Posterior cingulate gyrus (tissue), 11 donors: ENCODE measurements around the gene IRF2BP1.

Experiments used
- DNase-seq, 10 donors: peaks; one replicate each; pipeline versions ENCODE4 v3.0.0 to v3.0.0-alpha.2; 2020 to 2021; ENCODE audit warnings: mixed read lengths in 3 of 10
- intact Hi-C: fragments of 100-400 bp; cut with DNase I; formaldehyde crosslinking; loops from one replicate; pipeline ENCODE4 v1.15.1; 2023

Gene IRF2BP1

DNA sequence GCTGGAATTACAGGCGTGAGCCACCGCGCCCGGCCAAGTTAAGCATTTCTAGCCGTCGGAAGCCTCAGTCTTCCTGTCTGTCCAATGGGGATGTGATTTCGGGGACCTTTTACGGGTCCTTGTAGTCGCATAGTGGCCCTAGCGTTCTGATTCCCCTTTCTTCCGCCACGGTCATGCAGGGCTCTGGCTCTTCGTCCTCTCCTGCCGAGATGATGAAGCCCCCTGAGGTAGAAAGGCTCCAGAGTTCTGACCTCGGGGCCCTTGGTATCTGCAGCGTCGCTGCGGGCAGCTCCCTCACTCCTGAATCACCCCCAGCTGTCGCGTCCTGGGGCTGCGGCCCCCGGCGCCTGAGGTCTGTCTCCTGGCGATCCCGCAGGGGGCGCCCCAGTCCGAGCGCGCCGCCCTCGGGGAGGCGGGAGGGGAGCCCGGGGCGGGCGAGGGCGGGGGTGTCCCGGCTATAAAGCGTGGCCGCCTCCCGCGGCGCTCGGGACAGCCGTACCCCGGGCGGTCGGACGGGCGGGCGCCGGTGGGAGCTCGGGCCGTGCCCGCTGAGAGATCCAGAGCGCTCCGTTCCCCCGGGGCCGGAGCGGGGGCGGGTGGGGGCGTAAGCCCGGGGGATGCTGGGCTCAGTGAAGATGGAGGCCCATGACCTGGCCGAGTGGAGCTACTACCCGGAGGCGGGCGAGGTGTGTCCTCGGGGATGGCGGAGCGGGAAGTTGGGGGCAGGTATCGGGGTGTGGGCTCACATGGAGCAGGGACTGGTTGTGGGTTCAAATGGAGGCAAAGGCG lies 21.9 kb downstream of the IRF2BP1 start, which contains the start of gene FOXA3:
Gene FOXA3 (plus strand): TSS at position 487 of the 789 bp plus-strand sequence. CDS start 131 bp downstream, at position 618.
- intact Hi-C loops = loop anchor here (2.0 kb wide), 2 partner anchors 23 to 153 kb away; partner anchors contain the start of gene IRF2BP1
- peak in 5 of 10 donors; percentile 29 to 90 (median 58) for DNase-seq

DNA sequence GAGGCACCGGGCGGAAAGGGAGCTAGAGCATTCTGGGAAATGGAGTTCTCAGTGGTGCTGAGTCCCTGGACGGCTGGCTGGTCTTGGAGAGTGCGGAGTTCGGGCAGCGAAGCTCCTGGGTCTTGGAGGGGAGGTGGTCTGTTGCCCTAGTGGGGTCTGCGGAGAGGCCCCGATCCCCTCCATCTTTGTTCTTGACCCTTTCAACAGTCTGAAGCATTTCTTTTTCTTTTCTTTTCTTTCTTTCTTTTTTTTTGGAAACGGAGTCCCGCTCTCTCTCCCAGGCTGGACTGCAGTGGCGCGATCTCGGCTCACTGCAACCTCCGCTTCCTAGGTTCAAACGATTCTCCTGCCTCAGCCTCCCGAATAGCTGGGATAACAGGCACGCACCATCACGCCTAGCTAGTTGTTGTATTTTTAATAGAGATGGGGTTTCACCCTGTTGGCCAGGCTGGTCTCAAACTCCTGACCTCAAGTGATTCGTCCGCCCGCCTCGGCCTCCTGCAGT lies 22.6 kb downstream of the IRF2BP1 start:
- DNase-seq = peak in 1 of 10 donors; percentile 40
- intact Hi-C loops = loop anchor here (2.0 kb wide), 1 partner anchor 23 kb away; the partner anchor contains the start of gene IRF2BP1

DNA sequence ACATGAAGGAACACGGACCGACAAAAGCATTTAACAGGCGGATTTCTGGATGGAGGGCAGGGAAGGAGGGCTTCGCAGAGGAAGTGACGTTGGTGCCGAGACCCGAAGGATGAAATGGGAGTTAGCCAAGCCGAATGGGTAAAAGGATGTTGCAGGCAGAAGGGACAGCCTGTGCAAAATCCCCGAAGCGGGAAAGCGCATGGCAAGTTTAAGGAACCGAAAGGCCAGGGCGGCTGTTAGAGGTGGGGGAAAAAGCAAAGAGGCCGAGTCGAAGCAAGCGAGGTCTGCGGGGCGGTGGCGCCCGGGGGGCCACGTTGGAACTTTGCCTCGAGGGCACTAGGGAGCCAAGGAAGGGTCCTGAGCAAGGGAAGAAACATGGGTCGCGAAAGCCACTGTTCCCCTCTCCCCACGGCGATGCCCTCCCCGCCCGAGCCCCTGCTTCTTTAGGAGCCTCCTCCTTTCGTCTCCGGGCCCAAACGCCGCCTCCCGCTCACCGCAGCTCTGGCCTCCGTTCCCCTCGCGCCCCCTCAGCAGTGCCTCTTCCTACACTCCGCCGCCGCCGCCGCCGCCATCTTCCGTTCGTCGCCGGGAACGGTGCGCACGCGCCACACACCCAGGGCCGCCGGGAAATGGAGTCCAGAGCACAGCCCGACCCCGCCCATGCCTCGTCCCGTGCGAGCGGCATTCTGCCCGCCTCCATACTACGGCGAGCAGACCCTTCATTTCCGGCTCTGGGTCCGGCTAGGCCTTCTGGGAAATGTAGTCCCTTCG lies 23.2 kb downstream of the IRF2BP1 start, which contains the start of gene SYMPK:
Gene SYMPK (minus strand): TSS at position 584 of the 771 bp plus-strand sequence. CDS start 8,652 bp downstream, outside the sequence.
- peak; percentile 98 to 100 (median 99) for DNase-seq
- intact Hi-C loops = loop anchor here (2.0 kb wide), 1 partner anchor 24 kb away; the partner anchor contains the start of gene IRF2BP1

DNA sequence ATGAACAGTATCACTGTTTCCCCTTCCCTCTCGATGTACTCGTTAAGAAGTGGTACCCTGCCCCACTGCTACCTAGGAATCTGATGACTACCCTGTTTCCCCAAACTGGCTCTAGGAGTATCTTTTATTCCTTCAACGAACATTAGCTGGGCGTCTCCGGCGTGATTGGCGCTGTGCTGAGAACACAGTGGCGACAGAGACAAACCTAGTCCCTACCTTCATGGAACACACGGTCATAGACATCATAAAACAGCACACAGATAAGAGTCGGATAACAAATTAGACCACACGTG lies 23.7 kb downstream of the IRF2BP1 start:
- intact Hi-C loops = loop anchor here (2.0 kb wide), 1 partner anchor 25 kb away; the partner anchor contains the start of gene IRF2BP1
- DNase-seq = no peak

DNA sequence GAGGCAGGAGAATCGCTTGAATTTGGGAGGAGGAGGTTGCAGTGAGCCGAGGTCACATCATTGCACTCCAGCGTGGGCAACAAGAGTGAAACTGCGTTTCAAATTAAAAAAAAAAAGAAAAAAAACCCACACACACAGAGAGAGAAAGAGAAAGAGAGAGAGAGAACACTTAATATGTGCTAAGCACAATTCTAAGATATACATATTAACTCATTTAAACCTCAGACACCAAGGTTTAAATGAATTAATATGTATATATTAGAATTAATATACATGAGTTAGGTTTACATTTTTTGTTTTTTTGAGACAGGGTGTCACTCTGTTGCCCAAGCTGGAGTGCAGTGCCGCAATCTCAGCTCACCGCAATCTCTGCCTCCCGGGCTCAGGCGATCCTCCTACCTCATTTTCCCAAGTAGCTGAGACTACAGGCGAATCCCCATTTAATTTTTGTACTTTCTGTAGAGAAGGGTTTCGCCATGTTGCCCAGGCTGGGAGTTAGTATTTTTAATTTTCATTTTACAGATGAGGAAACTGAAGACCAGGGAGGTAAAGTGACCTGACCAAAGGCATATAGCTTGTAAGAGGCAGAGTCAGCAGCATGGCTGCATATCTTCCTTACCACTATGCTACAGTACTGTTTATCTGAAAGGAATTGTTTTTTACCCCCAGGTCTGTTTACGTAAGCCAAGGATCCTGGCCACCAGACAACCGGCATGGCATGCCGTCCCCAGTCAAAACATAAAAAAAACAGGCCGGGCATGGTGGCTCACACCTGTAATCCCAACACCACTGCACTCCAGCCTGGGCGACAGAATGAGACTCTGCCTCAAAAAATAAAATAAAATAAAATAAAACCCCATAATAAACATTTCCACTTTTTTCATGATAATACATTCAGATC lies 25.3 kb downstream of the IRF2BP1 start:
- DNase-seq = peak in 2 of 10 donors; percentile 29 to 66
- intact Hi-C loops = no loop called here

DNA sequence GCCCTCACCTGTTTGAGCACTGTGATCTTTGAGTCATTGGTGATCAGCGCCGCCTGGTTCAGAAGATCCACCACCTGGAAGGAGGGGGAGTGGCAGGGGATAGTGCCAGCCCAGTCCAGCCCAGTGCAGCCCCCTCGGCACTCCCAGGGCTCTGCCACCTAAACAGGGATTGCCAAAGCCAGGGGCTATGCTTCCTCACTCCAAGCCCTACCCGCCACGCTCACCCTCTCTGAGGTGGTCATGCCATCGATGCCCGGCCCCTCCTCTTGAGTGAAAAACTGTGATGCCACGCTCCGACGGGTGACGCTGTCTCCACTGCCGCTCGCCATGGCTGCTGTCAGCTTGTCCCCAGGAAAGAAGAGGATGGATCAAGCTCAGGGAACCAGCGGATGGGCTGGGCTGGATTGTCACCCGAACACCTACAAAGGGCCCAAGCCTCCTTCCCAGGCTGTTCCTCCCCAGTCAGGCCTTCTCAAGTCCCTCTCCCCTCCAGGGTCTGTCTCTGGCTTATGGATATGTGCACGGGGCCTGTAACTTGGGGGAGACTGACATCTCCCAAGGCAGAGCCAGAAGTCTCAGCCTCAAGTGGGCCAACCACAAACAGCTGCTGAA lies 31.7 kb downstream of the IRF2BP1 start:
- intact Hi-C loops = no loop called here
- DNase-seq = peak in 1 of 10 donors; percentile 64

DNA sequence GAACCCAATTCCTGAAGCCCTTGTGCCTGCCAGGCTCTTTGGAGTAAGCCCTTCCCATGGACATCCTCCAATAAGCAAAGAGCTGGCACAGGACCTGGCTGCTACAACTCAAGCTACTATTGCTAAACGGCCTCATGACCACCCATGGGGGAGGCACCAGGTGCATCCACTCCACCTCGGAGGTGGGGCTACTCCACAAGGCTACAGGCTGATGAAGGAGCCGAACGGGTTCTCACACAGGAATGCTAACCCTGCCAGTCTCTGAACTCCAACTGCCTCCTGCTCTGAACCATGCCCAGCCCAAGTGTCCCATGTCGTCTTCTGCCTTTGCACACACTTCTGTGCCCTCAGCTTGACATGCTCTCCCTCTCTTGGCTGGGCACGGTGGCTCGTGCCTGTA lies 33.0 kb downstream of the IRF2BP1 start:
- DNase-seq = peak in 1 of 10 donors; percentile 50
- intact Hi-C loops = no loop called here

DNA sequence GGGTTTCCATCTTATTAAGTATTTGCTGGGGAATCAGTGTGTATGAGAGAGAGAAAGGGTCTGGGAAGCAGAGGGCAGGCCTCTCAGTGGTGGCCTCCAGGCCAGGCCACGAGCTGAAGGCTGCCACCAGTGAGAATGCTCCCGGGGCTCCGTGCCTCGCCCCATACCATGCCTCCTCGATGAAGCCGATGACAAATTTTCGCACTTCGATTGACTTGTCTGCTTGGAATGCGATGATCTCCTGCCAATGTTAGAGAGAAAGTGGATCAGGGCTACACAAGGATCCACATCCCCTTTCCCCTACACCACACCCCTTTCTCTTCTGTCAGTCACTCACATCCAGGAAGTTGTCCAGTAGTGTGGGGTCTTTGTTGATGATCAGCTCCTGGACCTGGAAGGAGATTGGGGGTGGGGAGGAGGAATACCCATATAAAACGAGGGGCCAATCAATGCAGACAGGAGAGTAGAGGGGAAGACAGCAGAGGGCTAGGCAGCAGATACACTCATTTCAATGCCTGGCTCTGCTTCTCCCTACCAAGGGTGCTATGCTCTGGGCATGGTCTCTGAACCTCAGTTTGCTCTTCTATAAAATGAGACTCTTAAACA lies 33.7 kb downstream of the IRF2BP1 start:
- DNase-seq = peak in 1 of 10 donors; percentile 13
- intact Hi-C loops = no loop called here

DNA sequence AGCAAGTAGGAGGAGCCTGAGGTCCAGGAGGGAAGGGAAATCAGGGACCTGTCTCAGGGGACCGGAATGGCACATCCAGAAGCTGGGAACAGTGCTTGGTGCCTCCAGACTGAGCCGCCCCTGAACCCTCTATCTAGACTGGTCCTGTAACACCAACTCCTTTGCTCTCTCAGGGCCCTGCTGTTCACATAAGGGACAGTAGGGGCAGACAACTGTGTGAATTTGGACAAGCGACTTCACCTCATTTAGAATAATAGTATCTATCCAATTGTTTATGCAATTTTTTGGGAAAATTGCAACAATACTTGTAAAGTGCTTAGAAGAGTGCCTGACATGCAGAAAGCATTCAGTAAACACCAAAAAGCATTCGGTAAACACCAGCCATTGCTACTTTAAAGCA lies 37.0 kb downstream of the IRF2BP1 start:
- DNase-seq = peak in 1 of 10 donors; percentile 31
- intact Hi-C loops = no loop called here

DNA sequence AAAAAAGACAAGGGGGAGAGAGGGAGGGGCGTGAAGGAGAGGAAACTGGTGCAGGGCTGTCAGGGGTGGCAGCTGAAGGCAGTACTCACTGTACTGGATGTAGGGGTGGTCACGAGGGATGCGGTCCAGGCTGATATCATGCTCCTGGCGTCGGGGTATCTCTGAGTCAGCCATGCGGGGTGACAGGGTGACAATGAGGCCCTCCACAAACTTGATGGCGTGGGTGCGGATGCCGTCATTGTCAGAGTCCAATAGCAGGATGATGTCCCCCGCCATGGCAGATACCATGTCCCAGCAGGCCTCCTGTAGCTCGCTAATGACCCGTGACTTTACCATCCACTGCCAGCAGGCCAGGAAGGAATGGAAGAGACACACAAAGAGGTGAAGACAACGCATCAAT lies 38.3 kb downstream of the IRF2BP1 start:
- DNase-seq = peak in 1 of 10 donors; percentile 64
- intact Hi-C loops = no loop called here

DNA sequence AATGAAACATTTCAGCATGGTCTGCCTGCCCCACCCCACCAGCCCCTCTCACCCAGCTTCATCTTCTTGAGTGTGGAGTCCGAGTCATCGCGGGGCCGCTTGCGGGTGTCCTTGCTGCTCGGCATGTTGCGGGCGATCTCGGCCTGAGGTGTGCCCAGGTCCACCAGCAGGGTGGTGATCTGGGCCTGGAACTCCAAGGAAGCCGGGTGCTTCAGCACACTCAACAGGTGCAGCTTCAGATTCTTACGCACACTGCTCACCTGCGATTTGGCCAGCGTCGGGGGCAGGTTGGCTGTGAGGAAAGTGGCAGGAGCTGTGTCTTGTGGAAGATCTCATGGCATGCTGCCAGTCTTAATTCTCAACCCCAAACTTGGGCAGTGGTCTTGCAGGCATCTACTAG lies 43.7 kb downstream of the IRF2BP1 start:
- intact Hi-C loops = no loop called here

DNA sequence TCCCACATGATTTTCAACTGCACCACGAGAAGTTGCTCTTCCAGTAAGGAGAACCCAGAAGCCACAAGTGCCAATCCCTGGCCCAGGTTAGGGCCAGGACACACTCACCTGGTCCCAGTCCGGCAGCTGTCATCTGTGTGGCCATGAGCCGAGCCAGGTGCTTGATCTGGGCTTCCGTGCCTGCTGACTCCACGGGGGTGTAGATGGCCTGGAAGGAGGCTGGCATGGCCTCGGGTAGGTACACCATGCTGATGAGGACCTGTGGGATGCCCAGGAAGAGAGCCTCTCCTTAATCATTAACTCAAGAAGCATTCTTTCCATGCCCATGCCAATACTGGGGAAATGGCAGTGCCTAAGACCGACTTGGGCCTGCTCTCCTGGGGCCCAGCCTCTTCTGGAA lies 51.0 kb downstream of the IRF2BP1 start:
- intact Hi-C loops = no loop called here
- DNase-seq = peak in 2 of 10 donors; percentile 70 to 74

More for the DNA sequence above, 43.7 kb downstream of the IRF2BP1 start:
- DNase-seq = peak in 2 of 10 donors; percentile 77
